LNCaP clone FGC (cell line): ENCODE data around the gene NOL7.

Experiments
- DNase-seq: peaks from one replicate; pipeline ENCODE4 v3.0.0-alpha.2; 2011; ENCODE audit warnings: low read depth
- H3K4me3 ChIP-seq: 2 replicates; pipeline ENCODE4 v1.5.1; 2011; ENCODE audit warnings: mild to moderate bottlenecking, low read depth, low read length, control low read depth
- CTCF ChIP-seq: IDR thresholded peaks from 2 replicates; pipeline ENCODE4 v1.5.1; 2012; ENCODE audit warnings: mild to moderate bottlenecking; ENCODE audit not compliant: control insufficient read depth, insufficient read depth; ENCODE audit errors: extremely low read depth

NOL7 gene

GRCh38 chr6:13614926-13615791 lies at the start of gene NOL7:
TSS of gene NOL7 (plus strand) at chr6:13615335. CDS start at chr6:13615359, 24 bp downstream.
- peak within 1 kb of the TSS; percentile 75 for H3K4me3 ChIP-seq
- peak; percentile 96 for DNase-seq
- TF ChIP-seq CTCF, result peak; percentile 98

GRCh38 chr6:13565921-13566320 lies 49.2 kb upstream of the NOL7 start:
- TF ChIP-seq CTCF, result no peak
- DNase-seq, result no peak
- H3K4me3 ChIP-seq, result no peak overlapping the region

- no peak for DNase-seq
- TF ChIP-seq CTCF, result no peak
- H3K4me3 ChIP-seq, result no peak overlapping the region
These were observed 48.6 kb upstream of the NOL7 start for GRCh38 chr6:13566500-13566899.

DNA sequence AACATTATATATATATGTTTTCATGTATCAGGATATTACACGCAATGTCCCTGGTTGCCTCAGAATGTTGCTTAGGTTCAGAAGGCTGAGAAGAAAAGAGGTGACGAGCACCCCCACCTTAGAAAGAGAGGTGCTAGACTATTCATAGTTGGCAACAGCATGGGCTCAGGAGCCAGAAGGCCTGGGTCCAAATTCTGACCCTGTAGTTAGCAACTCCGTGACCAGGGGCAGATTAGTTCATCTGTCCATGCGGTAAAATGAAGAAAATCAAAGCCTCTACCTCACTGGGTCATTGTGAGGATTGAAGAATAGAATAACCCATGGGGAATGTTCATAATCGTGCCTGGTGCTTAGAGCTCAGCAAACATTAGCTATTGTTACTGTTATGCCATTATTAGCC lies 46.2 kb upstream of the NOL7 start:
- no peak for TF ChIP-seq CTCF
- DNase-seq, result no peak
- no peak overlapping the region for H3K4me3 ChIP-seq

GRCh38 chr6:13572240-13572639 lies 42.9 kb upstream of the NOL7 start:
- H3K4me3 ChIP-seq, result no peak overlapping the region
- DNase-seq, result no peak
- TF ChIP-seq CTCF, result no peak

DNA sequence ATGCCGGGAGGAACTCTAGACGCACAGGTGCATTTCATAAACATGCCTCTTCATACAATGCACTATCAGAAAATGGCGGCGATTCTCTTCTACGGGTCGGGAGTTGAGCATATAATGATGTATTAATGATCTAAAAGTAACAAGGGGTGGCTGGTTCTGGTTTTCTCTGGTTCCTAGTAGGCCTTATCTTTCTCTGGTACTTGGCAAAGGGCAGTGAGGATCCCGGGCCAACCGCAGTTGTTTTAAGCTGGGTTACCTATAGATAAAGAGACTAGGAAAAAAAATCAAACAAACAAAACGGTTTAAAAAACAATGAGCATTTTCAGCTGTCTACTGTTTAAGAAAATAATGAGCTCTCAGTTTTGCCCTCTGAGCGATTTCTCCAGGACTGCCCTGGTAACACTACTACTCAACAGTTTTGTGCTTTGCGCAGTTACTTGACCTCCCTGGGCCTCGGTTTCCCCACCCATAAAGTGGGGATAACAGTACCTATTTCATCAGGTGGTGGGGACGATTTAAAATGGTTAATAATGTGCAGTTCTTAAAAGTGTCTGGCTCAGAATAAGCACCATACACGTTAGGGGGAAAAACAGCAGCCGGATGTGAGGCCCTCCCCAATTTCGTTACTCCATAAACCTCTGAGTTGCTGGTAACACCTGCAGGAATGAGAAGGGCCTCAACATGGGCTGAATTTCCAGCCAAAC lies 42.0 kb upstream of the NOL7 start:
- TF ChIP-seq CTCF, result no peak
- peak overlapping the region; percentile 82 for H3K4me3 ChIP-seq
- DNase-seq, result no peak
